Ovary (tissue), 9 donors: Measurements from ENCODE around the gene UNC5A. TPM values are rescaled to one million over a fixed set of nuclear protein-coding genes. Genes with fewer than 3 reads are reported as not detected.

ENCODE experiments used
- DNase-seq, 5 donors: peaks; one replicate each; pipeline ENCODE4 v3.0.0-alpha.2; 2019 to 2020
- H3K27ac ChIP-seq, 2 donors: fragments of 200-600 bp; one replicate each; pipeline versions ENCODE4 v1.5.1 to v1.8.0; 2019 to 2022
- H3K27me3 ChIP-seq: fragments of 200-600 bp; one replicate; pipeline ENCODE4 v1.8.0; 2022
- H3K36me3 ChIP-seq: fragments of 200-600 bp; sonication (generic); one replicate; pipeline ENCODE4 v1.5.1; 2019
- H3K4me1 ChIP-seq: one replicate; pipeline ENCODE4 v1.8.1; 2013; ENCODE audit warnings: mild to moderate bottlenecking, moderate library complexity; ENCODE audit not compliant: insufficient read depth
- H3K4me3 ChIP-seq: fragments of 200-600 bp; sonication (generic); one replicate; pipeline ENCODE4 v1.5.1; 2017
- H3K9me3 ChIP-seq, 2 donors: fragments of 200-600 bp in 1 of 2; sonication (generic) in 1 of 2; one replicate each; pipeline versions ENCODE4 v1.5.1 to v1.8.1; 2013 to 2019; ENCODE audit warnings: mild to moderate bottlenecking in 1 of 2, moderate library complexity in 1 of 2
- EP300 ChIP-seq: sonication (generic); formaldehyde crosslinking; IDR thresholded peaks from one replicate; pipeline ENCODE4 v1.6.1; 2017; ENCODE audit warnings: antibody characterized with exemption
- POLR2A ChIP-seq: fragments of 450-650 bp; IDR thresholded peaks from one replicate; pipeline ENCODE4 v1.6.1; 2017; ENCODE audit warnings: antibody characterized with exemption, mild to moderate bottlenecking, moderate library complexity
- WGBS, 3 donors: extraction: QIAGEN DNeasy Blood & Tissue Kit in 1 of 3; methylation state at CpG; one replicate each; pipeline versions ENCODE4 v1.1.5 to v1.1.7; 2013 to 2017; 5-methylcytosine and 5-hydroxymethylcytosine counted together
- intact Hi-C, 4 donors: fragments of 100-400 bp; cut with DNase I; formaldehyde crosslinking; loops; one replicate each; pipeline versions ENCODE4 v1.11.0 to v1.15.1; 2022 to 2023
- polyA plus RNA-seq, 2 donors: library from polyadenylated mRNA; stranded (reverse); fragments of 200-250 nt in 1 of 2; fragments of 350-450 nt in 1 of 2; fragmentation: Illumina TruSeq in 1 of 2; extraction: RNeasy Lipid Tissue Mini Kit (QIAGEN cat#74804) in 1 of 2; gene quantifications; one replicate each; pipeline ENCODE4 v1.2.3, GENCODE V29; 2013 to 2014
- total RNA-seq, 7 donors: library from RNA; depleted of rRNA in 2 of 7; stranded (reverse); fragments of >200 nt in 2 of 7; fragmentation: NEBNext Ultra II Directional in 3 of 7; extraction: Animal tissue kit (Norgen Biotek cat#: 25700) in 3 of 7; gene quantifications; one replicate each; pipeline versions ENCODE4 v1.1.0 to v1.2.4, GENCODE V29; 2016 to 2023
- TF ChIP-seq, protein P1 (sequence below), 3 donors: fragments of 450-650 bp in 2 of 3; fragments of 200-600 bp in 1 of 3; IDR thresholded peaks; one replicate each; pipeline versions ENCODE4 v1.5.1 to v1.8.0; 2016 to 2022; ENCODE audit warnings: antibody characterized with exemption in 3 of 3, mild to moderate bottlenecking in 1 of 3
- donor health status: DM: no; HTN: no; CAD: no; lungs with moderate emphysema.
- donor health status: DM: no; HTN: no; CAD: no.
- donor health status: Bipolar disorder and iron deficiency.
- donor health status: DM: yes; HTN: yes; CAD: no.
- donor health status: DM: no; HTN: no; CAD: no.
- donor health status: DM: yes; HTN: yes; CAD: no.

UNC5A gene
- total and polyA plus RNA-seq, 9 donors, result 0.08 to 0.82 (median 0.26) TPM; not detected in 1

DNA sequence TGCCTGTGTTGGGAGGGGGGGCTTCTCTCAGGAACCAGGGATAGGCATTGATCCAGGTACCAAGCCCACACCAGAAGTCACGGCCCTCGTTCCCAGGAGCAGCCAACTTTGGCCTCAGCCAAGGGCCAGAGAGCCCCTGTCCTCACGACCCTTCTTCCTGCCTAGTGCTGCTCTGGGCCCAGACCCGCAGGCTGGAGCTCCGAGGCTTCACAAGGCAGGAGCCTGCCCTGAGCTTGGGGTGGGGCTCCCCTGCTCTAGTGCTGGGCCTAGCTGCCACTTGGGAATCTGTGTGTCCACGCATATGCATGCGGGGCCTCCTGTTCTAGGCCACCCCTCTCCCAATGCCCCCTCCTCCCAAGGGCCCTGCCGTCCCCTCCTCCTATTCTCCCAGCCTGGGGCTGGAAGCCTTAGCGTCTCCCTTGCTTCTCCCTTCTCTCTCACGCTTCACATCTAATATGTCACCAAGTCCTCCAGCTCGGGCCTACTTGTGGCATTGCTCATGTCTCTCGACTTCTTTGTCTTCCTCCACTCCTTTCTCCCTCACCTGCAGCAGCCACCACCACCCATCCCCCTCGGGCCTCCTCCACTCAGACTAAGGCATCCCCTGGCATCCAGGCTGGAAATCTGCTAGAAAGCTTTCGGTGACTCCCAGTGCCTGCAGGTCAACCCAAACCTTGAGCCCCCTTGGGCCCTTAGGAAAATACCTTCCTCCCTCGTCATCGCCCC is 3.4 kb downstream of the UNC5A start:
- 73 to 80% (median 74%) methylated on average over 16 of the region's 16 CpGs for WGBS, 3 donors

GRCh38 chr5:176814313-176814685 is 3.9 kb downstream of the UNC5A start:
- no peak for DNase-seq
- no peaks in the 10 kb centered on the region for H3K9me3 ChIP-seq
- WGBS, 3 donors, result 71 to 78% (median 76%) methylated on average over 6 of the region's 6 CpGs
- H3K27ac ChIP-seq, result no peak overlapping the region
- intact Hi-C loops, result no loop called here
- H3K4me1 ChIP-seq, result no peaks in the 10 kb centered on the region
- H3K4me3 ChIP-seq, result no peak overlapping the region
- no peaks in the 10 kb centered on the region for H3K36me3 ChIP-seq
- no peaks in the 10 kb centered on the region for H3K27me3 ChIP-seq
- TF ChIP-seq, protein P1, sequence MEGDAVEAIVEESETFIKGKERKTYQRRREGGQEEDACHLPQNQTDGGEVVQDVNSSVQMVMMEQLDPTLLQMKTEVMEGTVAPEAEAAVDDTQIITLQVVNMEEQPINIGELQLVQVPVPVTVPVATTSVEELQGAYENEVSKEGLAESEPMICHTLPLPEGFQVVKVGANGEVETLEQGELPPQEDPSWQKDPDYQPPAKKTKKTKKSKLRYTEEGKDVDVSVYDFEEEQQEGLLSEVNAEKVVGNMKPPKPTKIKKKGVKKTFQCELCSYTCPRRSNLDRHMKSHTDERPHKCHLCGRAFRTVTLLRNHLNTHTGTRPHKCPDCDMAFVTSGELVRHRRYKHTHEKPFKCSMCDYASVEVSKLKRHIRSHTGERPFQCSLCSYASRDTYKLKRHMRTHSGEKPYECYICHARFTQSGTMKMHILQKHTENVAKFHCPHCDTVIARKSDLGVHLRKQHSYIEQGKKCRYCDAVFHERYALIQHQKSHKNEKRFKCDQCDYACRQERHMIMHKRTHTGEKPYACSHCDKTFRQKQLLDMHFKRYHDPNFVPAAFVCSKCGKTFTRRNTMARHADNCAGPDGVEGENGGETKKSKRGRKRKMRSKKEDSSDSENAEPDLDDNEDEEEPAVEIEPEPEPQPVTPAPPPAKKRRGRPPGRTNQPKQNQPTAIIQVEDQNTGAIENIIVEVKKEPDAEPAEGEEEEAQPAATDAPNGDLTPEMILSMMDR (IDR thresholded peaks at IDR 0.05), result no peak
- TF ChIP-seq POLR2A (no peak), EP300 (no peak)

More for the DNA sequence above, 3.4 kb downstream of the UNC5A start:
- no peak overlapping the region for H3K27ac ChIP-seq
- H3K4me3 ChIP-seq, result no peak overlapping the region
- H3K9me3 ChIP-seq, result no peaks in the 10 kb centered on the region
- H3K36me3 ChIP-seq, result no peaks in the 10 kb centered on the region
- no peak for TF ChIP-seq EP300
- TF ChIP-seq, protein P1 (IDR thresholded peaks at IDR 0.05), result no peak
- DNase-seq, result no peak
- H3K4me1 ChIP-seq, result no peaks in the 10 kb centered on the region
- intact Hi-C loops, result no loop called here
- H3K27me3 ChIP-seq, result no peaks in the 10 kb centered on the region

- H3K4me3 ChIP-seq, result no peak overlapping the region
- no peak for TF ChIP-seq EP300
- TF ChIP-seq POLR2A, result no peak
- TF ChIP-seq, protein P1 (IDR thresholded peaks at IDR 0.05), result no peak
- no peaks in the 10 kb centered on the region for H3K4me1 ChIP-seq
- intact Hi-C loops, result no loop called here
- no peaks in the 10 kb centered on the region for H3K9me3 ChIP-seq
- H3K27me3 ChIP-seq, result no peaks in the 10 kb centered on the region
- H3K36me3 ChIP-seq, result no peaks in the 10 kb centered on the region
- WGBS, 3 donors, result 62 to 69% (median 66%) methylated on average over 10 of the region's 10 CpGs
- H3K27ac ChIP-seq, result no peak overlapping the region
- no peak for DNase-seq
Observed at GRCh38 chr5:176814836-176815438, 4.6 kb downstream of the UNC5A start.

- intact Hi-C loops, result no loop called here
- 62 to 75% (median 64%) methylated on average over 5 of the region's 5 CpGs for WGBS, 3 donors
- TF ChIP-seq, protein P1 (IDR thresholded peaks at IDR 0.05), result no peak
- TF ChIP-seq EP300, result no peak
- TF ChIP-seq POLR2A, result no peak
- no peaks in the 10 kb centered on the region for H3K4me1 ChIP-seq
- DNase-seq, result no peak
- H3K4me3 ChIP-seq, result no peak overlapping the region
- no peaks in the 10 kb centered on the region for H3K36me3 ChIP-seq
- no peak overlapping the region for H3K27ac ChIP-seq
- no peaks in the 10 kb centered on the region for H3K27me3 ChIP-seq
- H3K9me3 ChIP-seq, result no peaks in the 10 kb centered on the region
Observed at GRCh38 chr5:176816043-176816745, 5.8 kb downstream of the UNC5A start.
